ENCODE results near the gene NRP1.
"Not testable (repeated sequence)": the region's sequence is repeated elsewhere in the genome, so short reads cannot be mapped to it uniquely, and the experiment has no call there.

NRP1 gene

GRCh38 chr10:33334153-33334804, at the start of gene NRP1:
Gene NRP1 (minus strand): TSS chr10:33334667. CDS start chr10:33334382, 285 bp downstream.
- peak within 1 kb of the TSS; percentile 68 for H3K4me3 ChIP-seq (ENCODE audit: low read length)
- no peak for TF ChIP-seq ZNF274 (IDR thresholded peaks at IDR 0.05; ENCODE audit: low read depth, low read length)

DNA sequence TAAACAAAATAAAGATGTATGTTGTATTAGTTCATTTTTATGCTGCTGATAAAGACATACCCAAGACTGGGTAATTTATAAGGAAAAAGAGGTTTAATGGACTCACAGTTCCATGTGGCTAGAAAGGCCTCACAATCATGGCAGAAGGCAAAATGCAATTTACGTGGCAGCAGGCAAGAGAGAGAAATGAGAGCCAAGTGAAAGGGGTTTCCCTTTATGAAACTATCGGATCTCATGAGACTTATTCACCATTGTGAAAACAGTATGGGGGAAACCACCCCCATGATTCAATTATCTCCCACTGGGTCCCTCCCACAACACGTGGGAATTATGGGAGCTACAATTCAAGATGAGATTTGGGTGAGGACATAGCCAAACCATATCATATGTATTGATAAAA, 49.7 kb upstream of the NRP1 start:
- H3K4me3 ChIP-seq (ENCODE audit: low read length): not testable (repeated sequence)

DNA sequence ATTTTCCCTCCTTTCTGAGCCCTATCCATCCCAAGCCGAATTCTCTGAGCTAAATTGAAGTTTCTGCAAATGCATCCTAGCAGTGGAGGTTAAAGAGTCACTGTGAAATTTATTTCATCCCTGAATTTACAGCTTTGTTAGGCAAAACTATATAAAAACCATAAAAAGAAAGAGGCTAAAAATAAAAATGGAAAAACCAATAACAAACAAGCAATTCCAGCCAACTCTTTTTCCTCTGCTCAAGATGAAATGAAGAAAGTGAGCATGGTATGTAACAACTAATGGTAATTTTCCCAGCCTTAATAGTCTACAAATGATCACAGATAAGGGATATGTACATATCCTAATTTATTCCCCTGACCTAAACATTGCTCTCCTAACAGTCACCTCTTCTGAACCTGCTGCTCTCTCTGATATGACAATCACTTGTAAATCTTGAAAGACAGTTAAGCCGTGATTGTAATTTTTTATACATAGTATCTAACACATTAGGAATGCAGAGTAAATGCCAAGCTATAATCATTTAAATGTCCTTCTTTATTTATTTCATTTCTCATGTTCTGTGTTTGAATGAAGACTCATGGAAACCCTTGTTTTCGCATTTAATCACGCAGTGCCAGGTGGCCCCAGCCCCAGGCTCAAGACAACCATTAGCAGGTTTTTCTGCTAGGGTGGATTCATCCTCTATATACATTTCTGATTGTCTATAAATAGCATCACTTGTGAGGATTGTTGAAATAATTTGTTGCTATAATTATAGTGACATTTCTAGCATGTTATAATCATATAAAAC, 48.6 kb upstream of the NRP1 start:
- H3K4me3 ChIP-seq (ENCODE audit: low read length): no peak overlapping the region
- no peak for TF ChIP-seq ZNF274 (IDR thresholded peaks at IDR 0.05; ENCODE audit: low read depth, low read length)

- no peak for TF ChIP-seq ZNF274 (IDR thresholded peaks at IDR 0.05; ENCODE audit: low read depth, low read length)
- no peak overlapping the region for H3K4me3 ChIP-seq (ENCODE audit: low read length)
Observed at GRCh38 chr10:33382216-33382600, 47.7 kb upstream of the NRP1 start.

GRCh38 chr10:33381451-33382215, 47.2 kb upstream of the NRP1 start:
- no peak overlapping the region for H3K4me3 ChIP-seq (ENCODE audit: low read length)
- TF ChIP-seq ZNF274 (IDR thresholded peaks at IDR 0.05; ENCODE audit: low read depth, low read length): no peak

- no peak overlapping the region for H3K4me3 ChIP-seq (ENCODE audit: low read length)
- no peak for TF ChIP-seq ZNF274 (IDR thresholded peaks at IDR 0.05; ENCODE audit: low read depth, low read length)
Observed at GRCh38 chr10:33377658-33378025, 43.2 kb upstream of the NRP1 start.

- TF ChIP-seq ZNF274 (IDR thresholded peaks at IDR 0.05; ENCODE audit: low read depth, low read length): no peak
- H3K4me3 ChIP-seq (ENCODE audit: low read length): no peak overlapping the region
Observed at GRCh38 chr10:33376976-33377657, 42.6 kb upstream of the NRP1 start.

DNA sequence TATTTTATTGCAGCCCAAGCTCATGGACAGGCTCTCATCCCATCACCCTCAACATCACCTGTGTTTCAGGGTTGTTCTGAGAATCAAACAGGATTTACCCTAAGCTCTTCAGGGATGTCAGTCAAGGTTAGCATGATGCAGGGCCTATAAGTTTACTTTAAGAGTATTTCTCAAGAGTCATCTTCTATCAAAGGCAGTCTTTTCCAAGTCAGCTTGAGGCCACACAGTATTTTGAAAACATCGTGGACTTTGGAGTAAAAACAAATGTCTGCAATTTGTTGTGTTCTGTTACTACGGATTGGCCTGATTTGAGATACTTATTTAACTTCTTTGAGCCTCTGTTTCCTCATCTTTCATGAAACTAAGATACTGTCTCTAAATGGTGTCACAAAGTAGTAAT, 42.0 kb upstream of the NRP1 start:
- TF ChIP-seq ZNF274 (IDR thresholded peaks at IDR 0.05; ENCODE audit: low read depth, low read length): no peak
- H3K4me3 ChIP-seq (ENCODE audit: low read length): no peak overlapping the region

DNA sequence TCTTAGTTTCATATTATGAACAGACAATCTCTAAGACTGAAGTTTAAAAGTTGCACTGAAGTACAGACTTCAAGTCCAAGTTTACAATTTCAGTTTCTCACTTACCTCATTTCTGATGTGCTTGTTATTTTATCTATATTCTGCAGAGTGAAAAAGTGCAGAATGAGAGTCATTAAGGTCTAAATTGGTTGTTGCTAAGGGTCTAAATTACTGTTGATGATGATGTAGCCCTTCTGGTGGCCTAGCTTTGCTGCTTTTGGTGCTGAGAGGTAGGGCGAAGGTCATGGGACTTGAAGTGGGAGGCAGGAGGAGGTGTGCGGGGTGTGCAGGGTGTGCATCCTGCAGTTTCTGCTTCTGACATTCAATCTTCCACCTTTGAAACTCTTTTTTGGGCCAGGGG, 38.8 kb upstream of the NRP1 start:
- H3K4me3 ChIP-seq (ENCODE audit: low read length): no peak overlapping the region
- TF ChIP-seq ZNF274 (IDR thresholded peaks at IDR 0.05; ENCODE audit: low read depth, low read length): no peak

DNA sequence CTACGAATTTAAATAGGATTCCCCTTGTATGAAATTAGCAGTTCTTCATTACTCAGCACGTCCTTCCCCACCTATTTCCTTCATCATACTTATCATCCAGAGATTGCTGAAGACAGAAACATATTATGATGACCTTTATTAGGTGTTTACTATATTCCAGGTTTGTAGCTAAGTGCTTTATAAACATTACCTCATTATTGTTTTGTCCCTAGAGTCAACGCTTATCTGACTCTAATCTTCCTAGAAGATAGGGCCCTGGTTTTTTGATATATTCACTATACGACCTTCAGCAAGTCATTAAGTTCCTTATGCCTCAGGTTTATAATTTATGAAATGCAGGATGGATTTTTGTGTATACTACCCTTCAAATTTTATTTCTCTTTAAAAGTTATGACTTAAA, 36.8 kb upstream of the NRP1 start:
- TF ChIP-seq ZNF274 (IDR thresholded peaks at IDR 0.05; ENCODE audit: low read depth, low read length): no peak

GRCh38 chr10:33370434-33370930, 36.0 kb upstream of the NRP1 start:
- TF ChIP-seq ZNF274 (IDR thresholded peaks at IDR 0.05; ENCODE audit: low read depth, low read length): no peak
- no peak overlapping the region for H3K4me3 ChIP-seq (ENCODE audit: low read length)

More for the DNA sequence above, 36.8 kb upstream of the NRP1 start:
- no peak overlapping the region for H3K4me3 ChIP-seq (ENCODE audit: low read length)

- no peak for TF ChIP-seq ZNF274 (IDR thresholded peaks at IDR 0.05; ENCODE audit: low read depth, low read length)
- no peak overlapping the region for H3K4me3 ChIP-seq (ENCODE audit: low read length)
Observed at GRCh38 chr10:33368086-33368485, 33.6 kb upstream of the NRP1 start.

GRCh38 chr10:33365871-33366411, 31.5 kb upstream of the NRP1 start:
- no peak for TF ChIP-seq ZNF274 (IDR thresholded peaks at IDR 0.05; ENCODE audit: low read depth, low read length)
- no peak overlapping the region for H3K4me3 ChIP-seq (ENCODE audit: low read length)

DNA sequence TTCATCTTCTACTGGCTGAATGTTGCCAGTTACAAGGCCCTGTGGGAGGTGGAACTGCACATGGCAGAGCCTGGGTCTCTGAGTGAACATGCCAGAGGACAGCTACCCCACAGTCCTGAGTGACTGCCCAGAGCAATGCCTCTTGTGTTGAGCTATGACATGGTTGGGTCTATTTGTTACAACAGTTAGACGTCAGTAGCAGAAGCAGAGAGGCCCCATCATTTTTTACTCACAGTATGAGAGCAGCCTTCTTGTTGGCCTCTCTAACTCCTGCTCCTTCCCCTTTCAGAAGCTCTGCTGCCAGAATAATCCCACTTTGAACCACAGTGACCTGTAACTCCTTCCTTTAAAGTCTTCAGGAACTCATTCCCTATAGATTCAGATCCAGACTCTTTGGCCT, 30.8 kb upstream of the NRP1 start:
- TF ChIP-seq ZNF274 (IDR thresholded peaks at IDR 0.05; ENCODE audit: low read depth, low read length): no peak
- no peak overlapping the region for H3K4me3 ChIP-seq (ENCODE audit: low read length)

Measured in GM08714 (cell line).